IPS-20b (cell line): ENCODE measurements around the gene ZFAND2B.

Experiments
- H3K27ac ChIP-seq: one replicate; pipeline ENCODE4 v1.5.1; 2013; ENCODE audit warnings: low read length
- H3K27me3 ChIP-seq: 2 replicates; pipeline ENCODE4 v1.6.1; 2013; ENCODE audit warnings: mild to moderate bottlenecking, low read length, inconsistent platforms; ENCODE audit not compliant: insufficient read depth
- H3K36me3 ChIP-seq: 2 replicates; pipeline ENCODE4 v1.6.1; 2013; ENCODE audit warnings: low read depth, mild to moderate bottlenecking, inconsistent platforms, low read length, moderate library complexity; ENCODE audit not compliant: insufficient read depth
- H3K4me1 ChIP-seq: 2 replicates; pipeline ENCODE4 v1.6.1; 2013; ENCODE audit warnings: mild to moderate bottlenecking, control low read depth, inconsistent platforms, low read length, moderate library complexity; ENCODE audit not compliant: insufficient read depth
- H3K4me3 ChIP-seq: 2 replicates; pipeline ENCODE4 v1.5.1; 2013; ENCODE audit warnings: mild to moderate bottlenecking, low read length, inconsistent platforms
- H3K9ac ChIP-seq: 2 replicates; pipeline ENCODE4 v1.6.1; 2013; ENCODE audit warnings: low read depth, mild to moderate bottlenecking, inconsistent platforms, low read length, moderate library complexity
- H3K9me3 ChIP-seq: 2 replicates; pipeline ENCODE4 v1.6.1; 2013; ENCODE audit warnings: mild to moderate bottlenecking, low read depth, low read length, inconsistent platforms; ENCODE audit not compliant: insufficient read depth

ZFAND2B gene

DNA sequence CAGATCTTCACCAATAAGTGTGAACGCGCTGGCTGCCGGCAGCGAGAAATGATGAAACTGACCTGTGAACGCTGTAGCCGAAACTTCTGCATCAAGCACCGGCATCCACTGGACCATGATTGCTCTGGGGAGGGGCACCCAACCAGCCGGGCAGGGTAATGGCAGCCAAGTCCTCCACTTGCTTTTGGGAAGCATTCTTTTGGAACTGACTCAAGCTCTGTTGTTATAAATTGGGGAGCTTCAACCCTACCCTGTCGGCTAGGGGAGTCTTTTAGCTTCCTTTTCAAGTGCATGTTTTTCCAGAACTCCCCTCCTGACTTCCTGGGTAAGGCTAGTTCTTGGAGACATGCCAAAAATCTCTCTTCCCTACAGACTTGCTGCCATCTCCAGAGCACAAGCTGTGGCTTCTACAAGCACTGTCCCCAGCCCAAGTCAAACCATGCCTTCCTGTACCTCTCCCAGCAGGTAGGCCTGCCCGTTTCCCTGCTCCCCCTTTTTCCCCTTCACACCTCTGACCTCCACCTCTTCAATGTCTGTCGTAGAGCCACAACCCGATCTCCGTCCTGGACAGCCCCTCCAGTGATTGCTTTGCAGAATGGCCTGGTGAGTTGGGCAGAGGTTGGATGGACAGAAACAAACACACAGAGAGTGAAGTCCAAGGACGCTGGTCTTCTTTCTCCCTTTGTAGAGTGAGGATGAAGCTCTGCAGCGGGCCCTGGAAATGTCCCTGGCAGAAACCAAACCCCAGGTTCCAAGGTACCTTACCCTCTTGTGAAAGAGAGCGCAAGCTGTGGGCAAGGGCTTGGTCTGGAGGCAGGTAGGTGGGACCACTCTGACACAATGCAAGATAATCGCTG lies 1.5 kb downstream of the ZFAND2B start:
- H3K4me3 ChIP-seq = peak overlapping the region; percentile 84; the same call in 1 of the 2 replicates
- H3K27ac ChIP-seq = no peak overlapping the region
- no peaks in the 10 kb centered on the region for H3K9me3 ChIP-seq
- H3K9ac ChIP-seq = peak overlapping the region; percentile 75; the same call in 1 of the 2 replicates
- peaks cover 4% of the 10 kb centered on the region; the same call in 1 of the 2 replicates for H3K4me1 ChIP-seq
- H3K27me3 ChIP-seq = no peaks in the 10 kb centered on the region
- peaks cover 43% of the 10 kb centered on the region; the same call in 1 of the 2 replicates for H3K36me3 ChIP-seq

DNA sequence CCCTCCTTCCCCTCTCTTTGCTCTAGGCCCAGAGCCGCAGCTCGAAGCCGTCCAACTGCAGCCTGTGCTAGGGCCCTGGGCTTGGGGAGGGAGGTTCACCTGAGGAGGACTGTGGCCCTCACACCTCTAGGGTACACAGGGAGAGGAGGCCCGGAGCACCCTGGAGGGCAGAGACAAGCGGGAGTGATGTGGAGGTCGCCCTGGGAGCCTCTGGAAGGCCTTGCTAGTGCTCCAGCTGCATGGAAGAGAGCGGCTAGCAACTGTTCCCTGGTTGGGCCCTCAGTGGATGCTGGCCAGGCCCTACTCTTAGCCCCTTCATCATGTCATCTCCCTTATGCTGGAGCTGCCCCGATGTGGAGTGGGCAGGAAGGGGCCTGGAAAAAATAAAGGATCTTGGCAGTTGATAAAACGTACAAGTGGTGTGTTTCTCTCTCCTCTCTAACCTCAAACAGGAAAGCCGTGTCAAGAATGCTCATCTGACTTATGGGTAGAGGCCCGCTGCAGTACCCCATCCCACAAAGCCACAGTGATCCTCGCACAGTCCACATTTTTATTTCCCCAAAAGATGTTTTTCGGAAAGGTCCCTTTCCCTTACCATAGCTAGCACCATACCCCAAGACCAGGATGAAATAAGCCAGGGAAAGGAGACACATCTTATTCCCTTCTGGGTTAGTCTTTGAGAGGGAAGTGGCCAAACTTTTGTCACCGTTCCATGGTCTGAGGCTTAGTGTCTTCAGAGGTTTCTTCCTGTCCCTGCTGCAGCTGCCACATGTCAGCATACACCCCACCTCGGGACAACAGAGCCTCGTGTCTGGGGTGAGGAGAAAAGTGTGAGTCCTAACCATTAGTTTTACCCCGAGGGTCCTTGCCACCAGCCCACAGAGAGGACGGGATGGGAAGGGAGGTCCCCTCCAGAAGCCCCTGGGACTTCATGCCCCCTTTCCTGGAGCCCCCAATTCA lies 2.9 kb downstream of the ZFAND2B start:
- H3K4me3 ChIP-seq = no peak overlapping the region
- H3K9me3 ChIP-seq = no peaks in the 10 kb centered on the region
- H3K36me3 ChIP-seq = peaks cover 57% of the 10 kb centered on the region
- peaks cover 4% of the 10 kb centered on the region; the same call in 1 of the 2 replicates for H3K4me1 ChIP-seq
- H3K27me3 ChIP-seq = no peaks in the 10 kb centered on the region
- H3K9ac ChIP-seq = no peak overlapping the region
- H3K27ac ChIP-seq = no peak overlapping the region

- no peak overlapping the region for H3K4me3 ChIP-seq
- peaks cover 64% of the 10 kb centered on the region for H3K36me3 ChIP-seq
- no peaks in the 10 kb centered on the region for H3K9me3 ChIP-seq
- H3K27me3 ChIP-seq = no peaks in the 10 kb centered on the region
- H3K9ac ChIP-seq = no peak overlapping the region
- no peak overlapping the region for H3K27ac ChIP-seq
- H3K4me1 ChIP-seq = peaks cover 4% of the 10 kb centered on the region; the same call in 1 of the 2 replicates
These were observed 3.8 kb downstream of the ZFAND2B start for GRCh38 chr2:219210196-219210885.

GRCh38 chr2:219210886-219211362 lies 4.3 kb downstream of the ZFAND2B start:
- peaks cover 70% of the 10 kb centered on the region for H3K36me3 ChIP-seq
- no peak overlapping the region for H3K27ac ChIP-seq

GRCh38 chr2:219213026-219213415 lies 6.4 kb downstream of the ZFAND2B start:
- Histone ChIP-seq H3K36me3 (peaks cover 71% of the 10 kb centered on the region), H3K9me3 (no peaks in the 10 kb centered on the region), H3K9ac (no peak overlapping the region), H3K27ac (no peak overlapping the region), H3K4me3 (no peak overlapping the region), H3K4me1 (no peaks in the 10 kb centered on the region), H3K27me3 (no peaks in the 10 kb centered on the region)

More at GRCh38 chr2:219210886-219211362, 4.3 kb downstream of the ZFAND2B start:
- H3K9ac ChIP-seq = no peak overlapping the region
- peaks cover 4% of the 10 kb centered on the region; the same call in 1 of the 2 replicates for H3K4me1 ChIP-seq
- no peaks in the 10 kb centered on the region for H3K9me3 ChIP-seq
- no peak overlapping the region for H3K4me3 ChIP-seq
- no peaks in the 10 kb centered on the region for H3K27me3 ChIP-seq

DNA sequence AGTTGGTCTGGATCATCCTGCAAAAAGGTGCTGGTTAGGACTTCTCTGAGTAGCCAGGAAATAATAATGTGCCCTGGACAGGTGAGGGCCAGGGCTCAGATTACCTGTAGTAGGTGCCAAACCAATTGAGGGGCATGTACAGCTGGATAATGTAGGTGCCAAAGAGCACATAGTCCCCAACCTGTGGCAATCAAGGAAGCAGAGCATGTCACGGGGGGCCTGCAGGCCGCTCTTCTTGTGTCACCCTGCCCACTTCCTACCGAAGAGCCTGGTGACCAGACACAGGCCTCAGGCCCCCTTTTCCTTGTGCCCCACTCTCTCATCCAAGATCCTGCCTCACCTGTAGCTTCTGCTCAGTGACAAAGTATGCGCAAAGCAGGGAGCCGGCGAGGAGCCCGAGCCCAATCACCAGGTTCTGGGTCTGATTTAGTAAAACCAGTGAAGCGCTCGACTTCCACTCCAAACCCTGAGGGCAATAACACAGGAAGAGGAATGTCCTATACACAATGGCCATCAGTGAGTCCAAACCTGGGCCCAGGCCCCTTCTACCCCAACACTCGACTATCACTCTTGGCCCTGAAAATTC lies 7.0 kb downstream of the ZFAND2B start:
- H3K4me3 ChIP-seq = no peak overlapping the region
- no peaks in the 10 kb centered on the region for H3K27me3 ChIP-seq
- H3K9me3 ChIP-seq = no peaks in the 10 kb centered on the region
- H3K4me1 ChIP-seq = no peaks in the 10 kb centered on the region
- H3K36me3 ChIP-seq = peaks cover 66% of the 10 kb centered on the region
- no peak overlapping the region for H3K27ac ChIP-seq
- H3K9ac ChIP-seq = no peak overlapping the region

GRCh38 chr2:219214141-219214540 lies 7.6 kb downstream of the ZFAND2B start:
- Histone ChIP-seq H3K9ac (no peak overlapping the region), H3K4me3 (no peak overlapping the region), H3K27ac (no peak overlapping the region), H3K36me3 (peaks cover 60% of the 10 kb centered on the region), H3K27me3 (no peaks in the 10 kb centered on the region), H3K9me3 (no peaks in the 10 kb centered on the region), H3K4me1 (no peaks in the 10 kb centered on the region)

GRCh38 chr2:219214786-219215185 lies 8.2 kb downstream of the ZFAND2B start:
- Histone ChIP-seq H3K4me3 (no peak overlapping the region), H3K36me3 (peaks cover 54% of the 10 kb centered on the region), H3K27me3 (no peaks in the 10 kb centered on the region), H3K9me3 (no peaks in the 10 kb centered on the region), H3K9ac (no peak overlapping the region), H3K4me1 (peaks cover 3% of the 10 kb centered on the region; the same call in 1 of the 2 replicates), H3K27ac (no peak overlapping the region)

DNA sequence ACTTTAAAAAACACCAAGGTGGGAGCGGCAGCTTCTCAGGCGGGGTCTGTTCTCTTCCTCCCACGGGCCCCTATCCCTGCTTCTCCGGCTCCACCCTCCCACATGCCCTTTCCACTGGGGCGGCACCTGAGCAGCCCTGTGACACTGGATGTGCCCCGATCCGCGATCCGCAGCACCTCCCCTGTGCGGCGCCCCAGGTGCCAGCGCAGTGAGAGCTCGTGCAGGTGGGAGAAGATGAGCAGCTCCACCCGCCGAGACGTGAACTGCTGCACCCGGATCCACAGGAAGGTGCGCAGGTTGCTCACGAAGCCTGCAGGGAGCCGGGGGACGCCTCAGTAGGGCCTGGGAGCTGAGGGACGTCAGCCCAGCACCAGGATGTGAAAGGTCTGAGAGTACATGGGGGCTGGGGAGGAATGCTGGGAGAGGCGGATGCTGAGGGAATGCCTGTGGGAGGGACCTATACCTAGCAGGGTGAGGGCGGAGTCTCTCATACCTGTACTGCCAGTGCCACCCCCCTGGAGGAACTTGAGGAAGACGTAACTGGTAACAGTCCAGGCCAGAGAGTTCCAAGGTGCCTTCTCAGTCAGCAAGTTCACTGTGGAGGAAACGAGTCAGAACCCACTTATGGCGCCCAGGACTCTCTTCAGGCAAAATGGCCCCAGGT lies 9.4 kb downstream of the ZFAND2B start:
- H3K36me3 ChIP-seq = peaks cover 44% of the 10 kb centered on the region
- no peaks in the 10 kb centered on the region for H3K9me3 ChIP-seq
- H3K27ac ChIP-seq = no peak overlapping the region
- H3K4me1 ChIP-seq = peaks cover 3% of the 10 kb centered on the region; the same call in 1 of the 2 replicates
- H3K27me3 ChIP-seq = no peaks in the 10 kb centered on the region
- no peak overlapping the region for H3K4me3 ChIP-seq
- peak overlapping the region; percentile 15; the same call in 1 of the 2 replicates for H3K9ac ChIP-seq

- Histone ChIP-seq H3K9me3 (no peaks in the 10 kb centered on the region), H3K27ac (no peak overlapping the region), H3K4me3 (no peak overlapping the region), H3K4me1 (peaks cover 3% of the 10 kb centered on the region; the same call in 1 of the 2 replicates), H3K36me3 (peaks cover 44% of the 10 kb centered on the region), H3K27me3 (no peaks in the 10 kb centered on the region), H3K9ac (peak overlapping the region; percentile 15; the same call in 1 of the 2 replicates)
These were observed 9.9 kb downstream of the ZFAND2B start for GRCh38 chr2:219216535-219216915.
